ENCODE data around the gene AP5S1.
"Not testable (repeated sequence)": the region's sequence is repeated elsewhere in the genome, so short reads cannot be mapped to it uniquely, and the experiment has no call there.

AP5S1 gene

GRCh38 chr20:3840201-3840600 is 19.9 kb downstream of the AP5S1 start:
- H3K9me3 Mint-ChIP-seq, H3K27me3 Mint-ChIP-seq, H3K36me3 Mint-ChIP-seq, H3K27ac Mint-ChIP-seq, ATAC-seq, H3K4me1 Mint-ChIP-seq, H3K4me3 Mint-ChIP-seq: not testable (repeated sequence)

GRCh38 chr20:3842348-3842930 is 22.1 kb downstream of the AP5S1 start:
- no peak for ATAC-seq
- H3K4me3 Mint-ChIP-seq, result no peak overlapping the region
- no peaks in the 10 kb centered on the region for H3K27me3 Mint-ChIP-seq
- no peaks in the 10 kb centered on the region for H3K9me3 Mint-ChIP-seq
- H3K4me1 Mint-ChIP-seq, result peaks cover 17% of the 10 kb centered on the region
- no peak overlapping the region for H3K27ac Mint-ChIP-seq
- no peaks in the 10 kb centered on the region for H3K36me3 Mint-ChIP-seq

GRCh38 chr20:3843490-3843889 is 23.1 kb downstream of the AP5S1 start:
- Mint-ChIP-seq H3K9me3 (no peaks in the 10 kb centered on the region), H3K36me3 (no peaks in the 10 kb centered on the region), H3K4me3 (no peak overlapping the region), H3K4me1 (peaks cover 26% of the 10 kb centered on the region), H3K27ac (no peak overlapping the region), H3K27me3 (no peaks in the 10 kb centered on the region)
- no peak for ATAC-seq

GRCh38 chr20:3843990-3844619 is 23.8 kb downstream of the AP5S1 start:
- not testable (repeated sequence) for H3K27ac Mint-ChIP-seq, ATAC-seq, H3K36me3 Mint-ChIP-seq, H3K4me3 Mint-ChIP-seq, H3K9me3 Mint-ChIP-seq, H3K27me3 Mint-ChIP-seq
- H3K4me1 Mint-ChIP-seq, result peaks cover 33% of the 10 kb centered on the region

GRCh38 chr20:3846378-3846739 is 26.0 kb downstream of the AP5S1 start:
- Mint-ChIP-seq H3K27me3 (no peaks in the 10 kb centered on the region), H3K9me3 (no peaks in the 10 kb centered on the region), H3K4me3 (peak overlapping the region; percentile 84), H3K27ac (peak overlapping the region; percentile 92), H3K36me3 (no peaks in the 10 kb centered on the region), H3K4me1 (peaks cover 39% of the 10 kb centered on the region)
- no peak for ATAC-seq

- peak within 1 kb of the TSS; percentile 92 for H3K27ac Mint-ChIP-seq
- H3K4me1 Mint-ChIP-seq, result peaks cover 39% of the 10 kb centered on the region
- no peaks in the 10 kb centered on the region for H3K27me3 Mint-ChIP-seq
- H3K9me3 Mint-ChIP-seq, result no peaks in the 10 kb centered on the region
- peak within 1 kb of the TSS; percentile 84 for H3K4me3 Mint-ChIP-seq
- ATAC-seq, result peak; percentile 98
- no peaks in the 10 kb centered on the region for H3K36me3 Mint-ChIP-seq
Observed at GRCh38 chr20:3846740-3847428, 26.5 kb downstream of the AP5S1 start, which contains the start of gene MAVS. Gene MAVS (plus strand): TSS chr20:3846834. CDS start chr20:3854625, 7,791 bp downstream.

- H3K36me3 Mint-ChIP-seq, result no peaks in the 10 kb centered on the region
- ATAC-seq, result no peak
- H3K27ac Mint-ChIP-seq, result peak overlapping the region; percentile 92
- H3K9me3 Mint-ChIP-seq, result no peaks in the 10 kb centered on the region
- peaks cover 39% of the 10 kb centered on the region for H3K4me1 Mint-ChIP-seq
- H3K27me3 Mint-ChIP-seq, result no peaks in the 10 kb centered on the region
- peak overlapping the region; percentile 84 for H3K4me3 Mint-ChIP-seq
Observed at GRCh38 chr20:3847429-3847940, 27.1 kb downstream of the AP5S1 start.

GRCh38 chr20:3848565-3848964 is 28.2 kb downstream of the AP5S1 start:
- ATAC-seq, result no peak
- Mint-ChIP-seq H3K27me3 (no peaks in the 10 kb centered on the region), H3K27ac (peak overlapping the region; percentile 61), H3K9me3 (no peaks in the 10 kb centered on the region), H3K36me3 (no peaks in the 10 kb centered on the region), H3K4me1 (peaks cover 39% of the 10 kb centered on the region), H3K4me3 (peak overlapping the region; percentile 19)

GRCh38 chr20:3854462-3854871 is 34.1 kb downstream of the AP5S1 start:
- Mint-ChIP-seq H3K27ac (no peak overlapping the region), H3K4me1 (peaks cover 17% of the 10 kb centered on the region), H3K27me3 (no peaks in the 10 kb centered on the region), H3K9me3 (no peaks in the 10 kb centered on the region), H3K4me3 (no peak overlapping the region), H3K36me3 (peaks cover 38% of the 10 kb centered on the region)
- ATAC-seq, result no peak

GRCh38 chr20:3857405-3857804 is 37.1 kb downstream of the AP5S1 start:
- no peak overlapping the region for H3K4me3 Mint-ChIP-seq
- H3K36me3 Mint-ChIP-seq, result peaks cover 55% of the 10 kb centered on the region
- no peak overlapping the region for H3K27ac Mint-ChIP-seq
- no peak for ATAC-seq
- no peaks in the 10 kb centered on the region for H3K9me3 Mint-ChIP-seq
- H3K4me1 Mint-ChIP-seq, result peaks cover 19% of the 10 kb centered on the region
- H3K27me3 Mint-ChIP-seq, result no peaks in the 10 kb centered on the region

- Mint-ChIP-seq H3K27ac (no peak overlapping the region), H3K36me3 (peaks cover 67% of the 10 kb centered on the region), H3K4me3 (no peak overlapping the region), H3K9me3 (no peaks in the 10 kb centered on the region), H3K27me3 (no peaks in the 10 kb centered on the region), H3K4me1 (peaks cover 31% of the 10 kb centered on the region)
- ATAC-seq, result no peak
Observed at GRCh38 chr20:3858689-3859088, 38.3 kb downstream of the AP5S1 start.

GRCh38 chr20:3861191-3861590 is 40.8 kb downstream of the AP5S1 start:
- peaks cover 24% of the 10 kb centered on the region for H3K4me1 Mint-ChIP-seq

GRCh38 chr20:3862333-3862732 is 42.0 kb downstream of the AP5S1 start:
- H3K27me3 Mint-ChIP-seq, result no peaks in the 10 kb centered on the region
- H3K4me3 Mint-ChIP-seq, result no peak overlapping the region
- H3K9me3 Mint-ChIP-seq, result no peaks in the 10 kb centered on the region
- H3K27ac Mint-ChIP-seq, result peak overlapping the region; percentile 78
- ATAC-seq, result no peak
- H3K4me1 Mint-ChIP-seq, result peaks cover 18% of the 10 kb centered on the region
- peaks cover 68% of the 10 kb centered on the region for H3K36me3 Mint-ChIP-seq

More at GRCh38 chr20:3861191-3861590, 40.8 kb downstream of the AP5S1 start:
- no peaks in the 10 kb centered on the region for H3K27me3 Mint-ChIP-seq
- H3K36me3 Mint-ChIP-seq, result peaks cover 69% of the 10 kb centered on the region
- ATAC-seq, result no peak
- no peaks in the 10 kb centered on the region for H3K9me3 Mint-ChIP-seq
- H3K4me3 Mint-ChIP-seq, result no peak overlapping the region
- no peak overlapping the region for H3K27ac Mint-ChIP-seq

GRCh38 chr20:3863317-3863716 is 43.0 kb downstream of the AP5S1 start:
- Mint-ChIP-seq H3K4me3 (no peak overlapping the region), H3K27me3 (no peaks in the 10 kb centered on the region), H3K36me3 (peaks cover 68% of the 10 kb centered on the region), H3K4me1 (peaks cover 25% of the 10 kb centered on the region), H3K27ac (peak overlapping the region; percentile 78), H3K9me3 (no peaks in the 10 kb centered on the region)
- ATAC-seq, result peak; percentile 91

- Mint-ChIP-seq H3K27ac (no peak overlapping the region), H3K36me3 (peaks cover 62% of the 10 kb centered on the region), H3K4me3 (no peak overlapping the region), H3K9me3 (no peaks in the 10 kb centered on the region), H3K4me1 (peaks cover 25% of the 10 kb centered on the region), H3K27me3 (no peaks in the 10 kb centered on the region)
- no peak for ATAC-seq
Observed at GRCh38 chr20:3864518-3864917, 44.2 kb downstream of the AP5S1 start.
